NCI-H1105 (cell line): ENCODE data around the gene MTA3.
"Not testable (repeated sequence)": the region's sequence is repeated elsewhere in the genome, so short reads cannot be mapped to it uniquely, and the experiment has no call there.

ENCODE experiments used
- DNase-seq: peaks from one replicate; lab custom pipeline; 2025; lab: John Stamatoyannopoulos, UW

The MTA3 gene

DNA sequence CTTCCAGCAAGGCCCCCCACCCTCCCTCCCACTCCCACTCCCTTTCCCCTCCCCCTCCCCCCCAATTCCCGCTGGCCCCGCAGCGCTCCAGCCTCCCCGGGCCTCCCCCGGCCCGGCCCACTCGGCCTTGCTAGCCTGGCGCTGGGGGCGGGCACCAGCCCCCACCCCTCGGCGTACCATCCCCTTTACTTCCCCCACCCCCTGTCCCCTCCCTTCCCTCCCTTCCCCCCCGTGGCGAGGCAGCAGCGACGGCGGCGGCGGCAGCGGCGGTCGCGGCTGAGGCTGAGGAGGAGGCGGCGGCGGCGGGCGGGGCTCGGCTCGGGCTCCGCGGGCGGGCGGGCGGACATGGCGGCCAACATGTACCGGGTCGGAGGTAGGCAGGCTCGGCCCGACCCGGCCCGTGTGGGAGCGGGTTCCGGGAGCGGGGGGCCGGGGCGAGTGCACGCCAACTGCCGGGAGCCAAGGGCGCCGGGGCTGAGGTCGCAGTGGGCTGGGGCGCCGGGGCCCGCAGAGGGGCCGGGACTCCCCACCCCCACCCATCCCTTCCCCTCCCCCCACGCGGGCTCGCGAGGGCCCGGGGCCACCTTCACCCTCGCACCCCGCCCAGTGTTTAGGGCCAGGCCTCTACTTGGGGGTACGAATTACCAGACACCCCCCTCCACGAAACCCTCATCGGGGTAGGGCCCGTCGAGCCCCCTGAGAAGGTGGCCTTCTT lies at the start of gene MTA3:
Gene MTA3 (plus strand): TSS at position 232 of the 715 bp plus-strand sequence. CDS start 114 bp downstream, at position 346.
- DNase-seq: peak; percentile 4

- no peak for DNase-seq
These were observed 48.8 kb upstream of the MTA3 start for GRCh38 chr2:42519624-42520023.

GRCh38 chr2:42522035-42522434 lies 46.4 kb upstream of the MTA3 start:
- no peak for DNase-seq

DNA sequence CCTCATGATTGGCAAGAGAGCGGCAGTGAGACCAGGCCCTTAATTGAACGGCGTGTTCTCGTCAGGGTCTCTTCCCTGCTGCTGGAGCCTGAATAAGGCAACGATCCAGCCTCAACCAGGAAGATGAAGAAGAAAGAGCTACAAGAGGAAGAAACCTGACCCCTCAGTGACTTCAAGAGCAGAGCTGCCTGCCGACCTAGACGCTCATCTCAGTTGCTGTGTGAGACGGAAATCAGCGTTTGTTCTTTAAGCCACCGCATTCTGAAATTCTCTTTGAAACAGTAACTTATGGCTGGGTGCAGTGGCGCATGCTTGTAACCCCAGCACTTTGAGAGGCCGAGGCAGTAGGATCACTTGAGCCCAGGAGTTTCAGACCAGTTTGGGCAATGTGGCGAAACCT lies 45.1 kb upstream of the MTA3 start:
- DNase-seq: no peak

- no peak for DNase-seq
These were observed 36.0 kb upstream of the MTA3 start for GRCh38 chr2:42532397-42532796.

GRCh38 chr2:42537493-42537892 lies 30.9 kb upstream of the MTA3 start:
- no peak for DNase-seq

DNA sequence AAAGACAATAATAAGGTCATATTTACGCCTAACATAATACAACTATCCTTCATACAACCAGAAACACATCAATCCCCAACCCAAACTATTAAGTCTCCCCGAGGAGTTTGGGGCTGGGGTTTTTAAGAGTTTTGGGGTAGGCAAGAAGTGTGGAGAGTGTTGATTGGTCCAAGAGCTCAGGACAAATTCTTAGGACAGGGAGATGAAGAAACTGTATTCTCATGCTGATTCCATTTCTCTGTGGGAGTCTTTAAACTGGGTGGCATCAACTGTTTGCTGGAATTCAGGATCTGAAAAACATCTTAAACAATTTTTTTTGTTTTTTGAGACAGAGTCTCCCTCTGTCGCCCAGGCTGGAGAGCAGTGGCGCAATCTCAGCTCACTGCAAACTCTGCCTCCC lies 25.6 kb upstream of the MTA3 start:
- DNase-seq: no peak

DNA sequence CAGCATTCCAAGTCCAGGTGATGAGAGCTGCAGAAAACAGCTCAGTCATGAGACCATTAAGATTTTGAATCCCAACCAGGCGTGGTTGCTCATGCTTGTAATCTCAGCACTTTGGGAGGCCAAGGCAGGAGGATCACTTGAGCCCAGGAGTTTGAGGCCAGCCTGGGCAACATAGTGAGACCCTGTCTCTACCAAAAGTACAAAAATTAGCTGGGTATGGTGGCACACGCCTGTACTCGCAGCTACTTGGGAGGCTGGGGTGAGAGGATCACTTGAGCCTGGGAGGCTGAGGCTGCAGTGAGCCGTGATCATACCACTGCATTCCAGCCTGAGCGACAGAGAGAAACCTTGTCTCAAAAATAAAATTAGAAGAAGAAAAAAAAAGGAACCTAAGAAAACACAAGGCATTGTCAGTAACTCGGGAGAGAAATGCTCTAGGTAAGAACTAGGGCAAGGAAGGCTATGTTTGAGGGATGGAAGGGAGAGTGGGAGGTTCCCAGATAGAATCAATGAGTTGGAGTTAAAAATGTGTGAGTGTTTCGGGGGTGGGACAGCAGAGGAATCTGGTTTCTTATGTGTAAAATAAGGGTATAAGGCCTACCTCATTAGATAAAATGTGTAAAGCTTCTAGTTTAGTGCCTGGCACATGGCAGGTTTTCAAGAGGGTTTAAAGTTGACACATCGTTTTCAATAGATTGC lies 23.3 kb upstream of the MTA3 start:
- no peak for DNase-seq

GRCh38 chr2:42545841-42546390 lies 22.5 kb upstream of the MTA3 start:
- DNase-seq: no peak

DNA sequence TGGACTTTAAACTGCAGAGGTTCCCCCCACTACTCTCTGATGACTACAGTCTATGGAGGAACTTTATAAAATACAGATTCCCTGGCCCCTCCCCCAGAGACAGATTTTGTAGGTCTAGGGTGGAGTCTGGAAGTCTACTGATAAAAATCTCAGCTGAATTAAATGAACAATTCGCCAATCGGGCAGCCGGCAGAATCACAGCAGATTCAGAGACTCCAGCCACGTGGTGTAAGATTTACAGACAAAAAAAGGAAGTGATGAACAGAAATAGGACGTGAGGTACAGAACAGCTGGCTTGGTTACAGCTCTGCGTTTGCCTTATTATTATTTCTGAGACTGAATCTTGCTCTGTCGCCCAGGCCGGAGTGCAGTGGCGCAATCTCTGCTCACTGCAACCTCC lies 21.4 kb upstream of the MTA3 start:
- DNase-seq: no peak

GRCh38 chr2:42547446-42548295 lies 20.8 kb upstream of the MTA3 start:
- DNase-seq: no peak

- DNase-seq: no peak
These were observed 17.6 kb upstream of the MTA3 start for GRCh38 chr2:42550870-42551269.

DNA sequence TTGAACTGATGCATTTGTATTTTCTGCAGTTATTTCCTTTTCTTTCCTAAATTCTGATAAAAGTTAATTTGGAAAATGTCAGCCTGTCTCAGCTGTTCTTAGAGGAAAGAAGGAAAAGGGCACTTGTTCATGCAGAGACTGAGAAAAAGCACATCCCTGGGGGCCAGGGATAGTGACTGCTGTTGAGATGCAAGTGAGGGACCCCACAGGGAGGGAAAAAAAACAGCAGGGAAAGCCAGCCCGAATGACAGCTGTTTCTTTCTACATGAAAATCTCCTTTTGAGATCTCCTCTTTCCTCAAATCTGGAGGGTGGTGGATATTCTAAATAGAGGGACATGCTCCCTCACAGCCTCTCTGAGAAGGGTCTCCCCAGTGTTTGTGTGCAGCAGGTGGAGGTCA lies 14.0 kb upstream of the MTA3 start:
- no peak for DNase-seq

GRCh38 chr2:42556315-42556890 lies 12.0 kb upstream of the MTA3 start:
- no peak for DNase-seq

DNA sequence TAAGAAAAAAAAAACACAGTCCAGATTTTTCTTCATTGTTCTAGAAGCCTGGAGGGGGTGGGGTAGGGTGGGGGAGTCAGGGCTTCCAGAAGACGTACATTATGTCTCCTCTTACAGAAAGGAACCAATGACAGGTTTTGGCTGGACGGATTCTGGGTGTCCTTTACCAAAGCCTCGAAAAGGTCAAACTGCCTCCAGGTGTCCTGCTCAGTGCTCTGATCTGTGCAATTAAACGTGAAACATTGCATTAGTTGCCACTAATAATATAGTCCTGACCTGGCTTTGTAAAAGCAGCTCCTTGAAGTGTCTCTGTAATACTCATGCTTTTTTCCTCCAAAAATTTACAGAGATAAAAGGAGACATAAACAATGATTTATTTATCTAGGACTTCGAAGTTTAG lies 11.1 kb upstream of the MTA3 start:
- DNase-seq: no peak

DNA sequence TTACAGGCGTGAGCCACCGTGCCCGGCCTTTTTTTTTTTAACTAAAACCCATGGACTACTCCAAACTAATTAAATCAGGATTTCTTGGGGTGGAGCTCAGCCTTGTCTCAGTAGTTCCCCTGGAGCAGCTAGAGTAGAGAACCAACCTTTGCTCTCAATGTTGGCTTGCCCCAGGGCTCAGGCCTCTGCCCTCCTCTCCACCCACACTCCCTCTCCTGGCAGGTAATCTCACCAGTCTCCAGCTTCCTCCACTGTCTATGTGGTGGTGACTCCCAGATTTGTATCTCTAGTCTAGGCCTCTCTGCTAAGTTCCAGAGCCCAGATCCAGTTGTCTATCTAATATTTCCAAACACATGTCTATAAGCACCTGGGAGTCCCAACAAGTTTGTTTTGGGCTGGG lies 9.6 kb upstream of the MTA3 start:
- no peak for DNase-seq

- DNase-seq: not testable (repeated sequence)
These were observed 8.3 kb upstream of the MTA3 start for GRCh38 chr2:42560133-42560532.

- no peak for DNase-seq
These were observed 7.5 kb upstream of the MTA3 start for GRCh38 chr2:42560899-42561298.

DNA sequence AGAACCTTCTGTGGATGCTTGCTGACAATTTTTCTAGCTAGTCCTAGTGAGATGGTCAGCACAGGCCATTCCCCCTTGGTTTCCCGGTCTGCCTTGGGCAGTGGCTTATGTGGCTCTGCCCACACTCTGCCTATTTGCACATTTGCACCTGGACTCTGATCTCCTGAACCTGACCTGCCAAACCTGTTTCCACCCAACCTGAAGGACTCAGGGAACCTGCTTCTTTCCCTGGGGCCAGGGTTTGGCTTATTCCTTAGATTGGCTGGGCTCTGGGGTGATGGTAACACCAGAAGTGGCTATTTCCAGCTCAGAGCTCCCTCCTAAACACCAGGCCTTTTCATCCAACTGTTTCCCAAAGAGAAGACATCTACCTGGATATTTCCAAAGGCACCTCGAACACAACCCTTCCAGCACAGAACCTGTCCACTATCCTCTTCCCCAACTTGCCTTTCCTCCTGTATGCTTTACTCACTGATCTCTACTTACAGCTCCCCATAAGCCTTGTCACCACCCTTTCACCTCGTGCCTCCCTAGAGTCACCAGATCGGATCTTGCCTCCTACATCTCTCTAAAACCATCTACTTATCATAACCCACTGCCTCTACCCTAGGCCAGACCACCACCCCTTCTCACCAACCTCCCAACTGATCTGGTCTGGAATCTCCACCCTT lies 5.8 kb upstream of the MTA3 start:
- no peak for DNase-seq

GRCh38 chr2:42566025-42566424 lies 2.4 kb upstream of the MTA3 start:
- DNase-seq: no peak

DNA sequence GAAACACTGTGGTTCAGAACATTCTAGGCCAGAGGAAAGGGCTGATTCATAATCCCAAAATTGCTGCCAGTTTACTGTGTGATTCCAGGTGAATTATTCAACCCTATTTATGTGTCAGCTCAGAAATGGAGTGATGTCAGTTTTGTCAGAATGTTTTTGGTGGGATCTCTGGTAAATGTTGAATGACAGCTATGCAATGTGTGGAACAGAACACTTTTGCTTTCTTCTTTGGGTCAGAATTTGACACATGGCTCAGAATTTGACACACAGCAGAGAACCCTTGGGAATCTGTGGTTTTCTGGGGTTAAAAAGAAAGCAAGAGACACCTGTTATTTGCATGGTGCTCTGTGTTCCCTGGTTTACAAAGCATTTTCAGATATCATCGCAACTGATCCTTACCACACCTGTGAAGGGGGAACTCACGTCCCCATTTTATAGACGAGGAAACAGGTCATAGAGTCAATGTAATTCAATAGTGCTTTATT lies 1.6 kb upstream of the MTA3 start:
- no peak for DNase-seq
